ENCODE measurements around the gene HM13.

Gene HM13

GRCh38 chr20:31617432-31618104 is 103.3 kb downstream of the HM13 start:
- DNase-seq: no peak
